HCT116 (cell line): Measurements from ENCODE around the gene GPR4. TPM values are rescaled to one million over a fixed set of nuclear protein-coding genes. Genes with fewer than 3 reads are reported as not detected.
A peak's percentile ranks its signal among the peaks of the same experiment; 100 is the strongest.

ENCODE experiments used
- ATAC-seq: fragments of 200-7000 bp; cut with Tn5 transposase; 2 replicates; pipeline ENCODE4 v1.9.1; 2020; ENCODE audit warnings: mild to moderate bottlenecking, moderate library complexity
- BruUV-seq: library from RNA; stranded (reverse); fragments of 400-500 nt; replicated peaks from 2 replicates; lab custom pipeline; 2021; lab: Mats Ljungman, UMichigan
- CTCF ChIA-PET: fragments of 300-600 bp; sonication (Branson Sonifier 250); formaldehyde crosslinking; loops from one replicate; lab custom pipeline; 2021; ENCODE audit warnings: antibody characterized with exemption; lab: Charles Lee
- POLR2A ChIA-PET: fragments of 300-600, 350-600 bp; sonication (Branson Sonifier 250); formaldehyde crosslinking; loops from one replicate; lab custom pipeline; 2021; ENCODE audit warnings: antibody characterized with exemption; lab: Charles Lee
- RAD21 ChIA-PET, 2 experiments: fragments of 300-600 bp; sonication (Branson Sonifier 250); formaldehyde crosslinking; loops; one replicate each; lab custom pipeline; 2023; ENCODE audit warnings: low total read pairs in 2 of 2; ENCODE audit not compliant: uncharacterized antibody in 2 of 2, unreplicated experiment in 2 of 2, low non-redundant PET in 1 of 2; lab: Charles Lee
- DNase-seq: peaks from one replicate; pipeline ENCODE4 v3.0.0-alpha.2; 2010; ENCODE audit warnings: low read depth, low spot score
- H2AFZ ChIP-seq: fragments of 200-600 bp; shearing (Covaris generic), sonication (generic); 2 replicates; pipeline ENCODE4 v1.6.1; 2017; ENCODE audit warnings: low read depth, mixed run types, mixed read lengths, antibody characterized with exemption, low read length; ENCODE audit not compliant: poor library complexity, severe bottlenecking
- H3K27ac ChIP-seq: 2 replicates; pipeline ENCODE4 v1.5.1; 2012; ENCODE audit warnings: low read depth, low read length
- H3K27me3 ChIP-seq: fragments of 200-600 bp; sonication (generic); 2 replicates; pipeline ENCODE4 v1.6.1; 2016; ENCODE audit warnings: mixed run types, low read length, mixed read lengths; ENCODE audit not compliant: insufficient read depth
- H3K36me3 ChIP-seq, 2 experiments: fragments of 200-500 bp in 1 of 2; fragments of 200-600 bp in 1 of 2; sonication (Bioruptor generic) in 1 of 2; sonication (generic) in 1 of 2; 2 replicates each; pipeline versions ENCODE4 v1.5.1 to v1.6.1; 2014 to 2016; ENCODE audit warnings: low read length in 2 of 2, inconsistent platforms in 1 of 2, mixed read lengths in 1 of 2, mixed run types in 1 of 2; ENCODE audit not compliant: insufficient read depth in 2 of 2, control insufficient read depth in 1 of 2
- H3K4me1 ChIP-seq, 2 experiments: fragments of 200-600 bp in 1 of 2; sonication (generic) in 1 of 2; 2 replicates each; pipeline versions ENCODE4 v1.5.1 to v1.6.1; 2012 to 2017; ENCODE audit warnings: low read length in 2 of 2, inconsistent platforms in 1 of 2, mild to moderate bottlenecking in 1 of 2, mixed read lengths in 1 of 2, mixed run types in 1 of 2, moderate library complexity in 1 of 2; ENCODE audit not compliant: insufficient read depth in 2 of 2, control insufficient read depth in 1 of 2
- H3K4me2 ChIP-seq: fragments of 200-600 bp; sonication (generic); 2 replicates; pipeline ENCODE4 v1.6.1; 2017; ENCODE audit warnings: mixed run types, low read length, mixed read lengths
- H3K4me3 ChIP-seq, 2 experiments: fragments of 200-600 bp in 1 of 2; sonication (generic) in 1 of 2; replicated peaks in 1 of 2; 2 replicates each; pipeline ENCODE4 v1.5.1; 2011 to 2016; ENCODE audit warnings: low read length in 2 of 2, control low read depth in 1 of 2, low read depth in 1 of 2, mild to moderate bottlenecking in 1 of 2, mixed read lengths in 1 of 2, mixed run types in 1 of 2
- H3K79me2 ChIP-seq: fragments of 200-600 bp; sonication (generic); 2 replicates; pipeline ENCODE4 v1.6.1; 2017; ENCODE audit warnings: mild to moderate bottlenecking, mixed run types, low read length, moderate library complexity, mixed read lengths; ENCODE audit not compliant: insufficient read depth
- H3K9ac ChIP-seq: fragments of 200-600 bp; sonication (generic); 2 replicates; pipeline ENCODE4 v1.6.1; 2016; ENCODE audit warnings: low read length, mixed read lengths
- H3K9me2 ChIP-seq: fragments of 200-600 bp; sonication (generic), shearing (Covaris generic); 2 replicates; pipeline ENCODE4 v1.6.1; 2017; ENCODE audit warnings: mixed run types, mild to moderate bottlenecking, moderate library complexity; ENCODE audit not compliant: insufficient read depth
- H3K9me3 ChIP-seq, 2 experiments: fragments of 200-500 bp in 1 of 2; fragments of 200-600 bp in 1 of 2; sonication (Bioruptor generic) in 1 of 2; sonication (generic) in 1 of 2; 2 replicates each; pipeline ENCODE4 v1.6.1; 2014 to 2017; ENCODE audit warnings: low read length in 2 of 2, mixed read lengths in 2 of 2, inconsistent platforms in 1 of 2, low read depth in 1 of 2, mild to moderate bottlenecking in 1 of 2, mixed run types in 1 of 2, moderate library complexity in 1 of 2; ENCODE audit not compliant: control insufficient read depth in 1 of 2, insufficient read depth in 1 of 2
- H4K20me1 ChIP-seq: fragments of 200-600 bp; sonication (generic), shearing (Covaris generic); 2 replicates; pipeline ENCODE4 v1.6.1; 2017; ENCODE audit warnings: mixed run types, mild to moderate bottlenecking, moderate library complexity; ENCODE audit not compliant: insufficient read depth
- ATF3 ChIP-seq: IDR thresholded peaks from 2 replicates; pipeline ENCODE4 v1.6.1; 2012
- ELF1 ChIP-seq: IDR thresholded peaks from 2 replicates; pipeline ENCODE4 v1.6.1; 2012; ENCODE audit warnings: low read depth, borderline replicate concordance
- FOSL1 ChIP-seq: IDR thresholded peaks from 2 replicates; pipeline ENCODE4 v1.6.1; 2012; ENCODE audit warnings: low read depth
- JUND ChIP-seq: IDR thresholded peaks from 2 replicates; pipeline ENCODE4 v1.6.1; 2012
- POLR2A ChIP-seq: IDR thresholded peaks from 2 replicates; pipeline ENCODE4 v1.7.0; 2011; ENCODE audit warnings: borderline replicate concordance; ENCODE audit not compliant: insufficient read depth, insufficient read length; ENCODE audit errors: extremely low read depth
- POLR2AphosphoS5 ChIP-seq: IDR thresholded peaks from 2 replicates; pipeline ENCODE4 v1.6.1; 2011; ENCODE audit warnings: mild to moderate bottlenecking, low read depth, low read length, moderate library complexity
- SIN3A ChIP-seq: IDR thresholded peaks from 2 replicates; pipeline ENCODE4 v1.6.1; 2012; ENCODE audit warnings: low read depth
- SP1 ChIP-seq: IDR thresholded peaks from 2 replicates; pipeline ENCODE4 v1.6.1; 2012; ENCODE audit warnings: low read depth
- YY1 ChIP-seq: IDR thresholded peaks from 2 replicates; pipeline ENCODE4 v1.6.1; 2011; ENCODE audit warnings: low read length, low read depth, moderate library complexity, mild to moderate bottlenecking; ENCODE audit not compliant: insufficient replicate concordance; ENCODE audit errors: extremely low read depth
- ZNF274 ChIP-seq: fragments of 200-500 bp; sonication (Bioruptor generic); IDR thresholded peaks from 2 replicates; pipeline ENCODE4 v1.6.1; 2014; ENCODE audit warnings: mild to moderate bottlenecking, low read depth, low read length, inconsistent platforms
- intact Hi-C: fragments of 100-400 bp; cut with micrococcal nuclease; formaldehyde crosslinking; loops from 2 replicates; pipeline ENCODE4 v1.10.0; 2022
- total RNA-seq: library from RNA; stranded (reverse); gene quantifications from one replicate; pipeline ENCODE4 v1.2.1, GENCODE V29; 2021; ENCODE audit not compliant: unreplicated experiment

GPR4 gene
- total RNA-seq, 1 experiment from 2014 or later, result 0.10 TPM

GRCh38 chr19:45632468-45633196, 30.6 kb upstream of the GPR4 start:
- H3K9me2 ChIP-seq, result no peaks in the 10 kb centered on the region
- ChIA-PET POLR2A (interaction anchor here (0.7 to 2.1 kb wide), 5 partner anchors 8 to 19 kb away, joined by 3 to 7 read pairs (median 4); no protein-coding TSS in a partner anchor), RAD21 (interaction anchor here in 1 of 2 experiments (0.7 kb wide), 1 partner anchor 1372 kb away, joined by 3 read pairs; no protein-coding TSS in a partner anchor), CTCF (no interaction called here)
- TF ChIP-seq FOSL1 (peak; percentile 58; the same call in 1 of the 2 replicates), ELF1 (no peak), ATF3 (no peak), POLR2A (no peak), YY1 (peak; percentile 16), SP1 (peak; percentile 60), POLR2AphosphoS5 (peak; percentile 35; the same call in 1 of the 2 replicates)
- H3K79me2 ChIP-seq, result no peaks in the 10 kb centered on the region
- peak overlapping the region; percentile 51 for H3K9ac ChIP-seq
- peaks cover 34 to 51% of the 10 kb centered on the region in 2 experiments for H3K4me1 ChIP-seq
- H3K4me2 ChIP-seq, result peak overlapping the region; percentile 57
- H3K27me3 ChIP-seq, result no peaks in the 10 kb centered on the region
- H3K9me3 ChIP-seq, result no peaks in the 10 kb centered on the region
- no peak overlapping the region for H3K4me3 ChIP-seq
- H4K20me1 ChIP-seq, result no peaks in the 10 kb centered on the region
- ATAC-seq, result peak; percentile 81
- intact Hi-C loops, result no loop called here
- no peak overlapping the region for H2AFZ ChIP-seq
- H3K36me3 ChIP-seq, result peaks cover 0 to 2% of the 10 kb centered on the region in 2 experiments; a peak in 2 of 4 replicates
- H3K27ac ChIP-seq, result peak overlapping the region; percentile 69
- peak; percentile 80 for DNase-seq
- no TSS peak for BruUV-seq

- H3K36me3 ChIP-seq, result peaks cover 3 to 10% of the 10 kb centered on the region in 2 experiments; a peak in 2 of 4 replicates
- no peaks in the 10 kb centered on the region for H3K9me2 ChIP-seq
- no peaks in the 10 kb centered on the region for H3K27me3 ChIP-seq
- H3K27ac ChIP-seq, result peak overlapping the region; percentile 69
- H4K20me1 ChIP-seq, result no peaks in the 10 kb centered on the region
- peaks cover 32 to 47% of the 10 kb centered on the region in 2 experiments for H3K4me1 ChIP-seq
- peak overlapping the region; percentile 42 for H3K4me2 ChIP-seq
- BruUV-seq, result no TSS peak
- ChIA-PET POLR2A (interaction anchor here (0.7 to 1.9 kb wide), 6 partner anchors 11 to 163 kb away, joined by 3 to 14 read pairs (median 8); partner anchors contain the start of gene FOSB), RAD21 (interaction anchor here in 1 of 2 experiments (1.0 kb wide), 1 partner anchor 12 kb away, joined by 3 read pairs; no protein-coding TSS in a partner anchor), CTCF (interaction anchor here (0.9 to 2.2 kb wide), 3 partner anchors 12 to 72 kb away, joined by 3 to 16 read pairs (median 4); no protein-coding TSS in a partner anchor)
- H3K79me2 ChIP-seq, result no peaks in the 10 kb centered on the region
- intact Hi-C loops, result loop anchor here (2.0 kb wide), 1 partner anchor 14 kb away; no protein-coding TSS in a partner anchor
- H3K9ac ChIP-seq, result no peak overlapping the region
- no peaks in the 10 kb centered on the region for H3K9me3 ChIP-seq
- peak; percentile 67 for DNase-seq
- H3K4me3 ChIP-seq, result no peak overlapping the region
- TF ChIP-seq FOSL1 (peak; percentile 53; the same call in 1 of the 2 replicates), ZNF274 (no peak), SIN3A (no peak), JUND (peak; percentile 39; the same call in 1 of the 2 replicates), YY1 (no peak)
- H2AFZ ChIP-seq, result no peak overlapping the region
- ATAC-seq, result peak; percentile 61
Measured at GRCh38 chr19:45630463-45630862, 28.5 kb upstream of the GPR4 start.
